ENCODE results near the gene LRRC25. TPM values are rescaled to one million over a fixed set of nuclear protein-coding genes. Genes with fewer than 3 reads are reported as not detected.

LRRC25 gene
- polyA plus RNA-seq, 1 donor from 2014 or later, result not detected

GRCh38 chr19:18417250-18418028, 20.0 kb upstream of the LRRC25 start:
- Histone ChIP-seq H4K20me1 (ENCODE audit: insufficient read depth) (no peaks in the 10 kb centered on the region), H2AFZ (ENCODE audit: low read depth, low read length) (peak overlapping the region; percentile 33), H3K27ac (ENCODE audit: low read length) (peak overlapping the region; percentile 77), H3K4me2 (ENCODE audit: low read length) (peak overlapping the region; percentile 55), H3K36me3 (ENCODE audit: insufficient read depth, low read length) (no peaks in the 10 kb centered on the region), H3K4me3 (ENCODE audit: low read length) (peak overlapping the region; percentile 61), H3K27me3 (ENCODE audit: insufficient read depth, low read depth, low read length) (no peaks in the 10 kb centered on the region), H3K9me3 (ENCODE audit: low read length) (no peaks in the 10 kb centered on the region), H3K9ac (ENCODE audit: low read length) (peak overlapping the region; percentile 66), H3F3A (ENCODE audit: insufficient read depth, low read length, poor library complexity, severe bottlenecking) (peaks cover 3% of the 10 kb centered on the region), H3K9me2 (ENCODE audit: insufficient read depth, low read length) (no peaks in the 10 kb centered on the region), H3K79me2 (replicated peaks; ENCODE audit: insufficient read depth, low read length) (peaks cover 22% of the 10 kb centered on the region)
- no peak for TF ChIP-seq RAD21 (conservative IDR thresholded peaks at IDR 0.05)
- TF ChIP-seq MXI1 (conservative IDR thresholded peaks at IDR 0.05; ENCODE audit: poor library complexity, severe bottlenecking), result no peak
- no peak for TF ChIP-seq EZH2 (IDR thresholded peaks at IDR 0.05; ENCODE audit: borderline replicate concordance, insufficient read depth, low read length, poor library complexity, severe bottlenecking)
- TF ChIP-seq, protein P1, sequence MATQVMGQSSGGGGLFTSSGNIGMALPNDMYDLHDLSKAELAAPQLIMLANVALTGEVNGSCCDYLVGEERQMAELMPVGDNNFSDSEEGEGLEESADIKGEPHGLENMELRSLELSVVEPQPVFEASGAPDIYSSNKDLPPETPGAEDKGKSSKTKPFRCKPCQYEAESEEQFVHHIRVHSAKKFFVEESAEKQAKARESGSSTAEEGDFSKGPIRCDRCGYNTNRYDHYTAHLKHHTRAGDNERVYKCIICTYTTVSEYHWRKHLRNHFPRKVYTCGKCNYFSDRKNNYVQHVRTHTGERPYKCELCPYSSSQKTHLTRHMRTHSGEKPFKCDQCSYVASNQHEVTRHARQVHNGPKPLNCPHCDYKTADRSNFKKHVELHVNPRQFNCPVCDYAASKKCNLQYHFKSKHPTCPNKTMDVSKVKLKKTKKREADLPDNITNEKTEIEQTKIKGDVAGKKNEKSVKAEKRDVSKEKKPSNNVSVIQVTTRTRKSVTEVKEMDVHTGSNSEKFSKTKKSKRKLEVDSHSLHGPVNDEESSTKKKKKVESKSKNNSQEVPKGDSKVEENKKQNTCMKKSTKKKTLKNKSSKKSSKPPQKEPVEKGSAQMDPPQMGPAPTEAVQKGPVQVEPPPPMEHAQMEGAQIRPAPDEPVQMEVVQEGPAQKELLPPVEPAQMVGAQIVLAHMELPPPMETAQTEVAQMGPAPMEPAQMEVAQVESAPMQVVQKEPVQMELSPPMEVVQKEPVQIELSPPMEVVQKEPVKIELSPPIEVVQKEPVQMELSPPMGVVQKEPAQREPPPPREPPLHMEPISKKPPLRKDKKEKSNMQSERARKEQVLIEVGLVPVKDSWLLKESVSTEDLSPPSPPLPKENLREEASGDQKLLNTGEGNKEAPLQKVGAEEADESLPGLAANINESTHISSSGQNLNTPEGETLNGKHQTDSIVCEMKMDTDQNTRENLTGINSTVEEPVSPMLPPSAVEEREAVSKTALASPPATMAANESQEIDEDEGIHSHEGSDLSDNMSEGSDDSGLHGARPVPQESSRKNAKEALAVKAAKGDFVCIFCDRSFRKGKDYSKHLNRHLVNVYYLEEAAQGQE (IDR thresholded peaks at IDR 0.05; ENCODE audit: borderline replicate concordance), result no peak
- TF ChIP-seq EP300 (conservative IDR thresholded peaks at IDR 0.05; ENCODE audit: poor library complexity, severe bottlenecking), result no peak
- no peak for TF ChIP-seq POLR2AphosphoS5 (IDR thresholded peaks at IDR 0.05)
- no peak for TF ChIP-seq TAF1 (IDR thresholded peaks at IDR 0.05; ENCODE audit: low read depth)
- TF ChIP-seq, protein P2, sequence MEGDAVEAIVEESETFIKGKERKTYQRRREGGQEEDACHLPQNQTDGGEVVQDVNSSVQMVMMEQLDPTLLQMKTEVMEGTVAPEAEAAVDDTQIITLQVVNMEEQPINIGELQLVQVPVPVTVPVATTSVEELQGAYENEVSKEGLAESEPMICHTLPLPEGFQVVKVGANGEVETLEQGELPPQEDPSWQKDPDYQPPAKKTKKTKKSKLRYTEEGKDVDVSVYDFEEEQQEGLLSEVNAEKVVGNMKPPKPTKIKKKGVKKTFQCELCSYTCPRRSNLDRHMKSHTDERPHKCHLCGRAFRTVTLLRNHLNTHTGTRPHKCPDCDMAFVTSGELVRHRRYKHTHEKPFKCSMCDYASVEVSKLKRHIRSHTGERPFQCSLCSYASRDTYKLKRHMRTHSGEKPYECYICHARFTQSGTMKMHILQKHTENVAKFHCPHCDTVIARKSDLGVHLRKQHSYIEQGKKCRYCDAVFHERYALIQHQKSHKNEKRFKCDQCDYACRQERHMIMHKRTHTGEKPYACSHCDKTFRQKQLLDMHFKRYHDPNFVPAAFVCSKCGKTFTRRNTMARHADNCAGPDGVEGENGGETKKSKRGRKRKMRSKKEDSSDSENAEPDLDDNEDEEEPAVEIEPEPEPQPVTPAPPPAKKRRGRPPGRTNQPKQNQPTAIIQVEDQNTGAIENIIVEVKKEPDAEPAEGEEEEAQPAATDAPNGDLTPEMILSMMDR (IDR thresholded peaks at IDR 0.05; ENCODE audit: poor library complexity, severe bottlenecking), result no peak
- TF ChIP-seq SMC3 (conservative IDR thresholded peaks at IDR 0.05; ENCODE audit: poor library complexity), result no peak

GRCh38 chr19:18416778-18417249, 19.4 kb upstream of the LRRC25 start:
- Histone ChIP-seq H3K9ac (ENCODE audit: low read length) (peak overlapping the region; percentile 66), H3K79me2 (replicated peaks; ENCODE audit: insufficient read depth, low read length) (peaks cover 16% of the 10 kb centered on the region), H2AFZ (ENCODE audit: low read depth, low read length) (peak overlapping the region; percentile 33)

More at GRCh38 chr19:18416778-18417249, 19.4 kb upstream of the LRRC25 start:
- no peaks in the 10 kb centered on the region for H3K9me2 ChIP-seq (ENCODE audit: insufficient read depth, low read length)
- H3K9me3 ChIP-seq (ENCODE audit: low read length), result no peaks in the 10 kb centered on the region
- H4K20me1 ChIP-seq (ENCODE audit: insufficient read depth), result no peaks in the 10 kb centered on the region
- H3K27ac ChIP-seq (ENCODE audit: low read length), result peak overlapping the region; percentile 55
- no peak for TF ChIP-seq EZH2 (IDR thresholded peaks at IDR 0.05; ENCODE audit: borderline replicate concordance, insufficient read depth, low read length, poor library complexity, severe bottlenecking)
- no peak for TF ChIP-seq RAD21 (conservative IDR thresholded peaks at IDR 0.05)
- no peak for TF ChIP-seq TAF1 (IDR thresholded peaks at IDR 0.05; ENCODE audit: low read depth)
- TF ChIP-seq MXI1 (conservative IDR thresholded peaks at IDR 0.05; ENCODE audit: poor library complexity, severe bottlenecking), result peak; percentile 51
- peak; percentile 42 for TF ChIP-seq EP300 (conservative IDR thresholded peaks at IDR 0.05; ENCODE audit: poor library complexity, severe bottlenecking)
- TF ChIP-seq, protein P1 (IDR thresholded peaks at IDR 0.05; ENCODE audit: borderline replicate concordance), result no peak
- TF ChIP-seq, protein P2 (IDR thresholded peaks at IDR 0.05; ENCODE audit: poor library complexity, severe bottlenecking), result no peak
- peak; percentile 22 for TF ChIP-seq POLR2AphosphoS5 (IDR thresholded peaks at IDR 0.05)
- no peak for TF ChIP-seq SMC3 (conservative IDR thresholded peaks at IDR 0.05; ENCODE audit: poor library complexity)
- H3F3A ChIP-seq (ENCODE audit: insufficient read depth, low read length, poor library complexity, severe bottlenecking), result peaks cover 3% of the 10 kb centered on the region
- H3K36me3 ChIP-seq (ENCODE audit: insufficient read depth, low read length), result no peaks in the 10 kb centered on the region
- H3K4me3 ChIP-seq (ENCODE audit: low read length), result peak overlapping the region; percentile 61
- no peaks in the 10 kb centered on the region for H3K27me3 ChIP-seq (ENCODE audit: insufficient read depth, low read depth, low read length)
- H3K4me2 ChIP-seq (ENCODE audit: low read length), result peak overlapping the region; percentile 55

Data from neural cell (in vitro differentiated cells).